GM12801 (cell line): ENCODE data around the gene RNF113B.

Experiments
- TF ChIP-seq, protein P1 (sequence below): IDR thresholded peaks from one replicate; pipeline ENCODE4 v1.5.1; 2011; ENCODE audit warnings: control low read depth; ENCODE audit not compliant: insufficient read length; ENCODE audit errors: extremely low read depth

The RNF113B gene

GRCh38 chr13:98133946-98134345 lies 43.1 kb downstream of the RNF113B start:
- TF ChIP-seq, protein P1, sequence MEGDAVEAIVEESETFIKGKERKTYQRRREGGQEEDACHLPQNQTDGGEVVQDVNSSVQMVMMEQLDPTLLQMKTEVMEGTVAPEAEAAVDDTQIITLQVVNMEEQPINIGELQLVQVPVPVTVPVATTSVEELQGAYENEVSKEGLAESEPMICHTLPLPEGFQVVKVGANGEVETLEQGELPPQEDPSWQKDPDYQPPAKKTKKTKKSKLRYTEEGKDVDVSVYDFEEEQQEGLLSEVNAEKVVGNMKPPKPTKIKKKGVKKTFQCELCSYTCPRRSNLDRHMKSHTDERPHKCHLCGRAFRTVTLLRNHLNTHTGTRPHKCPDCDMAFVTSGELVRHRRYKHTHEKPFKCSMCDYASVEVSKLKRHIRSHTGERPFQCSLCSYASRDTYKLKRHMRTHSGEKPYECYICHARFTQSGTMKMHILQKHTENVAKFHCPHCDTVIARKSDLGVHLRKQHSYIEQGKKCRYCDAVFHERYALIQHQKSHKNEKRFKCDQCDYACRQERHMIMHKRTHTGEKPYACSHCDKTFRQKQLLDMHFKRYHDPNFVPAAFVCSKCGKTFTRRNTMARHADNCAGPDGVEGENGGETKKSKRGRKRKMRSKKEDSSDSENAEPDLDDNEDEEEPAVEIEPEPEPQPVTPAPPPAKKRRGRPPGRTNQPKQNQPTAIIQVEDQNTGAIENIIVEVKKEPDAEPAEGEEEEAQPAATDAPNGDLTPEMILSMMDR, result no peak

DNA sequence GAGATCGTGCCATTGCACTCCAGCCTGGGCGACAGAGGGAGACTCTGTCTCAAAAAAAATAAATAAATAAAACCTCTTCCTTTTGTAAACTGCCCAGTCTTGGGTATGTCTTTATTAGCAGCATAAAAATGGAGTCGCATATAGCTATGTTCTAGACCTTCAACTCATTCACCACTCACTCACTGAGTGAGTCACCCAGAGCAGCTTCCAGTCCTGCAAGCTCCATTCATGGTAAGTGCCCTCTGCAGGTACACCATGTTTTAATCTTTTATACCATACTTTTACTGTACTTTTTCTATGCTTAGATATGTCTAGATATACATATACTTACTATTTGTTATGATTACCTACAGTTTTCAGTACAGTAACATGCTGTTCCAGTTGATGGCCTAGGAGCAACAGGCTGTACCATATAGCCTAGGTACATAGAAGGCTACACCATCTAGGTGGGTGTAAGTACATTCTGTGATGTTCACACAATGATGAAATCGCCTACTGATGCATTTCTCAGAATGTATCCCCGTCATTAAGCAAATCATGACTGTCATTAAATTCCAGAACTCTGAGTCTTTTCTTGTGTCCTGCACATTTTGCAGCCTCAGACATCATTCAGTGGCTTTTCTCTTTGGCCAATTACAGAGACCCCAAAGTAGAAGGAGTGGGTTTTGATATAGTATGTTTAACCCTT lies 47.9 kb downstream of the RNF113B start:
- TF ChIP-seq, protein P1, result no peak
